A549 (cell line): ENCODE data around the gene N4BP2L2. TPM values are rescaled to one million over a fixed set of nuclear protein-coding genes. Genes with fewer than 3 reads are reported as not detected.

ENCODE experiments used
- ATAC-seq, 2 experiments: fragments of 200-7000 bp in 1 of 2; fragments of >200 bp in 1 of 2; cut with Nextera tagmentation in 1 of 2; cut with Tn5 transposase in 1 of 2; 3 replicates each; pipeline versions ENCODE4 v1.8.0 to v1.9.1; 2018 to 2020; ENCODE audit warnings: mild to moderate bottlenecking in 1 of 2, moderate library complexity in 1 of 2
- CTCF ChIA-PET: fragments of 300-600 bp; sonication (Branson Sonifier 250); formaldehyde crosslinking; extraction: SDS; loops from one replicate; lab custom pipeline; 2021; ENCODE audit warnings: antibody characterized with exemption, inconsistent platforms; lab: Yijun Ruan, JAX
- POLR2A ChIA-PET: fragments of 350-600 bp; formaldehyde crosslinking; extraction: SDS; loops from one replicate; lab custom pipeline; 2021; ENCODE audit warnings: antibody characterized with exemption, inconsistent platforms; lab: Yijun Ruan, JAX
- DNase-seq, 2 experiments: peaks; one replicate each; pipeline versions ENCODE4 v3.0.0 to v3.0.0-alpha.2; 2011 to 2016; ENCODE audit warnings: low read depth in 1 of 2, low spot score in 1 of 2
- FAIRE-seq: peaks from 2 replicates; lab custom pipeline; 2011; peaks lifted over from hg19 to GRCh38; lab: Jason Lieb, UNC
- H3K27ac ChIP-seq, 2 experiments: fragments of >200 bp; sonication (Bioruptor Twin); formaldehyde crosslinking; 3 replicates each; pipeline ENCODE4 v1.5.1; 2016 to 2017
- H3K4me1 ChIP-seq: fragments of >200 bp; sonication (Bioruptor Twin); formaldehyde crosslinking; 3 replicates; pipeline ENCODE4 v1.6.1; 2016
- H3K4me2 ChIP-seq: fragments of >200 bp; sonication (Bioruptor Twin); formaldehyde crosslinking; 3 replicates; pipeline ENCODE4 v1.6.1; 2016
- H3K4me3 ChIP-seq: fragments of >200 bp; sonication (Bioruptor Twin); formaldehyde crosslinking; 3 replicates; pipeline ENCODE4 v1.5.1; 2016
- H3K9me3 ChIP-seq: fragments of >200 bp; sonication (Bioruptor Twin); formaldehyde crosslinking; 3 replicates; pipeline ENCODE4 v1.6.1; 2016
- BCL3 ChIP-seq: fragments of >200 bp; sonication (Bioruptor Twin); formaldehyde crosslinking; IDR thresholded peaks from 3 replicates; pipeline ENCODE4 v1.6.1; 2016
- CBX8 ChIP-seq: fragments of 200-600 bp; sonication (generic); IDR thresholded peaks from 2 replicates; pipeline ENCODE4 v1.6.1; 2016
- E2F6 ChIP-seq: IDR thresholded peaks from 2 replicates; pipeline ENCODE4 v1.6.1; 2012; ENCODE audit warnings: low read depth, borderline replicate concordance
- EHMT2 ChIP-seq: fragments of 200-600 bp; sonication (generic); IDR thresholded peaks from 2 replicates; pipeline ENCODE4 v1.6.1; 2016; ENCODE audit warnings: antibody characterized with exemption, low read depth, mild to moderate bottlenecking, moderate library complexity
- EP300 ChIP-seq, 2 experiments: fragments of >200 bp; sonication (Bioruptor Twin); formaldehyde crosslinking; IDR thresholded peaks; 2 replicates in 1 of 2; 3 replicates in 1 of 2; pipeline ENCODE4 v1.6.1; 2016 to 2017
- FOSB ChIP-seq: fragments of 250-450 bp; sonication (Bioruptor Pico); IDR thresholded peaks from 2 replicates; pipeline ENCODE4 v1.5.0; 2020; ENCODE audit warnings: mild to moderate bottlenecking, moderate library complexity
- FOXS1 ChIP-seq: fragments of 250-450 bp; sonication (Bioruptor Pico); IDR thresholded peaks from 2 replicates; pipeline ENCODE4 v1.5.0; 2020; ENCODE audit warnings: mild to moderate bottlenecking, moderate library complexity
- HOXB5 ChIP-seq: fragments of 250-450 bp; sonication (Bioruptor Pico); IDR thresholded peaks from 2 replicates; pipeline ENCODE4 v1.5.0; 2020; ENCODE audit warnings: mild to moderate bottlenecking, moderate library complexity
- MAFK ChIP-seq: fragments of 450-650 bp; IDR thresholded peaks from 2 replicates; pipeline ENCODE4 v1.6.1; 2014; ENCODE audit not compliant: partially characterized antibody
- NFE2L2 ChIP-seq: fragments of 150-350 bp; conservative IDR thresholded peaks from 2 replicates; pipeline ENCODE4 v1.6.1; 2014; ENCODE audit warnings: low read length
- PHF8 ChIP-seq: fragments of 200-600 bp; sonication (generic); IDR thresholded peaks from 2 replicates; pipeline ENCODE4 v1.6.1; 2016; ENCODE audit warnings: low read depth, mild to moderate bottlenecking, antibody characterized with exemption, moderate library complexity, borderline replicate concordance
- POLR2A ChIP-seq: IDR thresholded peaks from 2 replicates; pipeline ENCODE4 v1.6.1; 2012; ENCODE audit warnings: mild to moderate bottlenecking, low read length
- POLR2AphosphoS2 ChIP-seq: conservative IDR thresholded peaks from 2 replicates; pipeline ENCODE4 v1.6.1; 2012; ENCODE audit warnings: low read length, improper control_type of control experiment, inconsistent platforms
- RAD21 ChIP-seq, 2 experiments: fragments of >200 bp in 1 of 2; sonication (Bioruptor Twin) in 1 of 2; formaldehyde crosslinking in 1 of 2; IDR thresholded peaks in 1 of 2; conservative IDR thresholded peaks in 1 of 2; 2 replicates in 1 of 2; 3 replicates in 1 of 2; pipeline ENCODE4 v1.6.1; 2012 to 2018; ENCODE audit warnings: inconsistent platforms in 1 of 2
- RARB ChIP-seq: fragments of 250-450 bp; sonication (Bioruptor Pico); IDR thresholded peaks from 2 replicates; pipeline ENCODE4 v1.8.0; 2021; ENCODE audit warnings: mild to moderate bottlenecking, moderate library complexity
- RFX5 ChIP-seq: fragments of 450-650 bp; IDR thresholded peaks from 2 replicates; pipeline ENCODE4 v1.7.1; 2014; ENCODE audit warnings: antibody characterized with exemption, mild to moderate bottlenecking, moderate library complexity
- SMC3 ChIP-seq: fragments of >200 bp; sonication (Bioruptor Twin); formaldehyde crosslinking; IDR thresholded peaks from 3 replicates; pipeline ENCODE4 v1.6.1; 2018; ENCODE audit warnings: inconsistent platforms
- TP53 ChIP-seq: fragments of 250-450 bp; sonication (Bioruptor Pico); IDR thresholded peaks from 2 replicates; pipeline ENCODE4 v1.5.0; 2021; ENCODE audit warnings: mild to moderate bottlenecking, moderate library complexity
- ZFP36 ChIP-seq: fragments of 450-650 bp; IDR thresholded peaks from 2 replicates; pipeline ENCODE4 v1.6.1; 2014; ENCODE audit warnings: borderline replicate concordance; ENCODE audit not compliant: partially characterized antibody
- ZNF302 ChIP-seq: fragments of 250-450 bp; sonication (Bioruptor Pico); IDR thresholded peaks from 2 replicates; pipeline ENCODE4 v1.9.0; 2021; ENCODE audit warnings: inconsistent platforms, mild to moderate bottlenecking, moderate library complexity
- ZSCAN20 ChIP-seq: fragments of 250-450 bp; sonication (Bioruptor Pico); IDR thresholded peaks from 2 replicates; pipeline ENCODE4 v1.8.0; 2022; ENCODE audit warnings: mild to moderate bottlenecking, moderate library complexity
- WGBS: methylation state at CpG from one replicate; pipeline ENCODE4 v1.1.6; 2017; ENCODE audit errors: missing lambda C conversion rate; 5-methylcytosine and 5-hydroxymethylcytosine counted together
- polyA plus RNA-seq, 4 experiments: library from polyadenylated mRNA; depleted of rRNA in 3 of 4; stranded (reverse); fragments of >200 nt; fragmentation: RNase III in 1 of 4; extraction: RNeasy Plus Mini Kit Qiagen cat#74134 plus additional on column Dnase treatment in 1 of 4; gene quantifications; 2 replicates in 3 of 4; 3 replicates in 1 of 4; pipeline ENCODE4 v1.2.3, GENCODE V29; 2011 to 2017

N4BP2L2 gene
- polyA plus RNA-seq, 2 of the 4 experiments (the other 2 are of a cell fraction) = 29.3 to 56.2 TPM

- DNase-seq (no peak), ATAC-seq (no peak), FAIRE-seq (no peak)
- Histone ChIP-seq H3K4me1 (no peaks in the 10 kb centered on the region), H3K27ac (no peak overlapping the region), H3K4me2 (no peak overlapping the region), H3K9me3 (no peaks in the 10 kb centered on the region), H3K4me3 (no peak overlapping the region)
- ChIA-PET POLR2A (no interaction called here), CTCF (interaction anchor here (0.7 kb wide), 1 partner anchor 717 kb away, joined by 3 read pairs; no protein-coding TSS in a partner anchor)
- TF ChIP-seq RAD21 (conservative IDR thresholded peaks at IDR 0.05 in 1 of 2, IDR thresholded peaks at IDR 0.05 in 1 of 2) = no peak
- TF ChIP-seq EP300 (IDR thresholded peaks at IDR 0.05) = no peak
- TF ChIP-seq EHMT2 = no peak
- TF ChIP-seq SMC3 = no peak
- no peak for TF ChIP-seq POLR2AphosphoS2
- no peak for TF ChIP-seq POLR2A
- no peak for TF ChIP-seq CBX8
- TF ChIP-seq BCL3 = no peak
- TF ChIP-seq ZNF302 (CRISPR knock-in tag) = no peak
- TF ChIP-seq E2F6 = no peak
- no peak for TF ChIP-seq TP53 (CRISPR knock-in tag)
- no peak for TF ChIP-seq RARB (CRISPR knock-in tag)
- no peak for TF ChIP-seq NFE2L2
- TF ChIP-seq ZFP36 = no peak
- no peak for TF ChIP-seq RFX5
- no peak for TF ChIP-seq FOSB
- TF ChIP-seq HOXB5 = no peak
- TF ChIP-seq ZSCAN20 = no peak
- 68% methylated on average over 1 of the region's 1 CpG for WGBS
Measured at GRCh38 chr13:32473650-32474049, 64.9 kb downstream of the N4BP2L2 start.

DNA sequence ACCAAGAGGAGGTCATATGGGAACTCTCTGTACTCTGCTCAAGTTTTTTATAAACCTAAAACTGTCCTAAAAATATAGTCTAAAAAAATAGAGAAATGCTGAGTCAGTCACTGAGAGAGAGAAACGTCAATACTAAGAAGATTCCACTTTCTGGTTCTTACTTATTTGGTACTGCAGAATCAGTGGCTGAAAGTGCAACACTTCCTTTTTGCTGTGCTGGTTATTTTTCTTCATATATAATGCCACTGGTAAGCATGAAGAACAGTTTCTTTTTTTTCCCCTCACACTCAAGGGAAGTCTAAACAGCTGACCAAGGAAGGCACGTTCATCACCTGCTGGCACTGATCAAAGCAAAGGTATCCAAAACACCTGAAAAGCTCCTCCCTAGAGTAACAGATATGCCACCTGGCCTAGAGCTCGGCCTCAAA is 66.4 kb downstream of the N4BP2L2 start:
- no peaks in the 10 kb centered on the region for H3K9me3 ChIP-seq
- ChIA-PET POLR2A (no interaction called here), CTCF (interaction anchor here (1.0 kb wide), 1 partner anchor 307 kb away, joined by 3 read pairs; no protein-coding TSS in a partner anchor)
- no peak for TF ChIP-seq PHF8
- peak; percentile 65 for TF ChIP-seq MAFK
- FAIRE-seq (no peak), ATAC-seq (no peak), DNase-seq (no peak)
- H3K27ac ChIP-seq = no peak overlapping the region
- no peak overlapping the region for H3K4me3 ChIP-seq
- H3K4me2 ChIP-seq = no peak overlapping the region
- H3K4me1 ChIP-seq = no peaks in the 10 kb centered on the region
- 60% methylated on average over 3 of the region's 3 CpGs for WGBS

DNA sequence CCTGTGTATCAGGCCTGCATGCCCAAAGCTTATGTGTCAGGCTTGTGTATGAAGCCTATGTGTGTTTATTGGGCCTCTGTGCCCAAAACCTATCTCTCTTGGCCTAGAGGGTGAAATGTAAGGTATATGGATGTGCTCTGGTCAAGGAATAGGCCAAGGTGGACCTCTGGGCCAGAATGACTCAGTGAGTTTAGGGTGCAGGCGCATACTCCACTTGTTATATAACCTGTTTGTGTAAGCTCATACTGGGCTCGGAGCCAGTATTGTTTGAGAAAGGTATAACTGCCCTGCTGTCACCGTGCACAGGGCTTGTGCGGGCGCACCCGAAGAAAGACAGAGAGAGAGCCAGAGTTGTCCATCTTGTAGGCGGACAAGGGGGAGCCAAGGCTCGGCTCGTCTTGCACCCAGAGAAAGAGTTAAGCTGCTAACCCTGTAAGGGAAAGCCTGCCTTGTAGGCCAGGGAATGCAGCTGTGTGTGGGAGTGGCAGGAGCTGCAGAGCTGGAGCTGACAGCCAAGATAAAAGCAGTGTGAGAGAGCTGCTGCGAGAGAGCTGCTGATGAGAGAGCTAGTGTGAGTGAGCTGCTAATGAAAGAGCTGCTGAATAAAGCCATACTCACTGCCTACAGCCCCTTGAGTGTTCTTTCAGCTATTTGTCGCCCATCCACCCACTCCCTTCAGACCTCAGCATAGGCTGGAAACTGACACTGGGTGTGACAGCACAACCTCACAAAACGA is 67.2 kb downstream of the N4BP2L2 start:
- H3K9me3 ChIP-seq = no peaks in the 10 kb centered on the region
- no peak for DNase-seq

More for the DNA sequence above, 67.2 kb downstream of the N4BP2L2 start:
- CTCF ChIA-PET = no interaction called here
- no peak for TF ChIP-seq FOXS1 (CRISPR knock-in tag)
- Histone ChIP-seq H3K27ac (no peak overlapping the region), H3K4me3 (no peak overlapping the region), H3K4me1 (no peaks in the 10 kb centered on the region), H3K4me2 (no peak overlapping the region)
- 77% methylated on average over 12 of the region's 12 CpGs for WGBS
- POLR2A ChIA-PET = no interaction called here
- no peak for ATAC-seq
- FAIRE-seq = no peak
